K562 (cell line): ENCODE results near the gene MMP21. TPM values are rescaled to one million over a fixed set of nuclear protein-coding genes. Genes with fewer than 3 reads are reported as not detected.

Experiments used
- ATAC-seq: fragments of 200-7000 bp; cut with Tn5 transposase; 3 replicates; pipeline ENCODE4 v1.9.1; 2020; ENCODE audit warnings: moderate library complexity
- BruUV-seq: library from RNA; stranded (reverse); fragments of 400-500 nt; replicated peaks from 2 replicates; lab custom pipeline; 2021; lab: Mats Ljungman, UMichigan
- CTCF ChIA-PET: fragments of 300-600 bp; formaldehyde crosslinking; extraction: SDS; loops from one replicate; lab custom pipeline; 2021; ENCODE audit warnings: low intra/inter-chr PET ratio; lab: Yijun Ruan, JAX
- POLR2A ChIA-PET: fragments of 300-600, 350-650 bp; sonication (Branson Sonifier 250); formaldehyde crosslinking; extraction: SDS; loops from one replicate; lab custom pipeline; 2021; ENCODE audit warnings: antibody characterized with exemption, inconsistent platforms; lab: Yijun Ruan, JAX
- DNase-seq, 4 experiments: peaks; one replicate each; pipeline versions ENCODE4 v3.0.0 to v3.0.0-alpha.2; 2011 to 2018; ENCODE audit warnings: low spot score in 3 of 4, mixed read lengths in 3 of 4; ENCODE audit errors: extremely low read depth in 1 of 4
- FAIRE-seq: peaks from 2 replicates; lab custom pipeline; 2011; peaks lifted over from hg19 to GRCh38; lab: Jason Lieb, UNC
- H2AFZ ChIP-seq: 2 replicates; pipeline ENCODE4 v1.6.0; 2011; ENCODE audit warnings: low read depth, low read length, control low read depth, inconsistent platforms
- H3K27ac ChIP-seq: fragments of 200-600 bp; 3 replicates; pipeline ENCODE4 v1.8.0; 2011; ENCODE audit warnings: low read depth, mild to moderate bottlenecking, control low read depth, inconsistent platforms, low read length, moderate library complexity, mixed read lengths; ENCODE audit errors: extremely low read depth
- H3K27me3 ChIP-seq, 2 experiments: fragments of 300-600 bp in 1 of 2; 2 replicates in 1 of 2; 3 replicates in 1 of 2; pipeline versions ENCODE4 v1.6.0 to v1.8.0; 2011; ENCODE audit warnings: inconsistent platforms in 2 of 2, low read length in 2 of 2, mild to moderate bottlenecking in 1 of 2, mixed read lengths in 1 of 2, moderate library complexity in 1 of 2; ENCODE audit not compliant: control insufficient read depth in 2 of 2, insufficient read depth in 2 of 2
- H3K36me3 ChIP-seq: fragments of 300-600 bp; 3 replicates; pipeline ENCODE4 v1.8.0; 2011; ENCODE audit warnings: mild to moderate bottlenecking, low read length, inconsistent platforms; ENCODE audit not compliant: control insufficient read depth, insufficient read depth
- H3K4me1 ChIP-seq, 2 experiments: fragments of 200-600 bp in 1 of 2; replicated peaks in 1 of 2; 2 replicates in 1 of 2; 3 replicates in 1 of 2; pipeline versions ENCODE4 v1.5.1 to v1.8.0; 2011; ENCODE audit warnings: inconsistent platforms in 2 of 2, low read length in 2 of 2, mild to moderate bottlenecking in 1 of 2, mixed read lengths in 1 of 2, moderate library complexity in 1 of 2; ENCODE audit not compliant: control insufficient read depth in 2 of 2, insufficient read depth in 2 of 2
- H3K4me2 ChIP-seq: 2 replicates; pipeline ENCODE4 v1.6.1; 2011; ENCODE audit warnings: low read length, control low read depth, inconsistent platforms, mixed read lengths; ENCODE audit not compliant: insufficient read depth
- H3K4me3 ChIP-seq: fragments of 200-600 bp; sonication (generic), shearing (Covaris generic); 2 replicates; pipeline ENCODE4 v1.5.1; 2016; ENCODE audit warnings: control low read depth, inconsistent platforms
- H3K79me2 ChIP-seq: fragments of 200-600 bp; 3 replicates; pipeline ENCODE4 v1.8.0; 2011; ENCODE audit warnings: low read length, inconsistent platforms; ENCODE audit not compliant: control insufficient read depth, insufficient read depth
- H3K9ac ChIP-seq, 2 experiments: 2 replicates each; pipeline versions ENCODE4 v1.6.0 to v1.6.1; 2011; ENCODE audit warnings: low read depth in 2 of 2, low read length in 2 of 2, control low read depth in 1 of 2, inconsistent platforms in 1 of 2, mild to moderate bottlenecking in 1 of 2, mixed read lengths in 1 of 2; ENCODE audit not compliant: insufficient read depth in 1 of 2
- H3K9me1 ChIP-seq: one replicate; pipeline ENCODE4 v1.6.0; 2011; ENCODE audit warnings: inconsistent platforms, mild to moderate bottlenecking, low read length, moderate library complexity; ENCODE audit not compliant: control insufficient read depth, insufficient read depth
- H3K9me3 ChIP-seq: replicated peaks from 2 replicates; pipeline ENCODE4 v1.5.1; 2011; ENCODE audit warnings: low read depth, low read length, inconsistent platforms; ENCODE audit not compliant: control insufficient read depth, insufficient read depth
- H4K20me1 ChIP-seq: replicated peaks from 2 replicates; pipeline ENCODE4 v1.6.1; 2011; ENCODE audit warnings: low read length, inconsistent platforms, mixed read lengths; ENCODE audit not compliant: control insufficient read depth, insufficient read depth
- MTA1 ChIP-seq: fragments of 450-650 bp; IDR thresholded peaks from 2 replicates; pipeline ENCODE4 v1.6.1; 2017; ENCODE audit warnings: borderline replicate concordance
- NFIX ChIP-seq: fragments of 250-450 bp; sonication (Bioruptor Pico); IDR thresholded peaks from 2 replicates; pipeline ENCODE4 v1.4.0; 2020; ENCODE audit warnings: low read depth, mild to moderate bottlenecking, moderate library complexity
- POLR2B ChIP-seq: fragments of 450-650 bp; IDR thresholded peaks from 2 replicates; pipeline ENCODE4 v1.6.1; 2018; ENCODE audit warnings: low read depth; ENCODE audit not compliant: partially characterized antibody
- WGBS: fragments of 100-300 bp; shearing (Covaris generic); methylation state at CpG from one replicate; pipeline ENCODE4 v1.1.6; 2016; ENCODE audit warnings: low coverage, mixed read lengths; ENCODE audit not compliant: insufficient coverage; ENCODE audit errors: missing lambda C conversion rate; 5-methylcytosine and 5-hydroxymethylcytosine counted together
- in situ Hi-C: fragments of 300-500 bp; cut with MboI; formaldehyde crosslinking; loops from 4 replicates; pipeline ENCODE4 v1.15.0; 2018; ENCODE audit warnings: inconsistent platforms, mixed read lengths
- intact Hi-C: fragments of 100-400 bp; cut with micrococcal nuclease; formaldehyde crosslinking; loops from 2 replicates; pipeline ENCODE4 v1.14.2; 2022
- polyA plus RNA-seq, 8 experiments: library from polyadenylated mRNA; depleted of rRNA in 4 of 8; stranded (reverse) in 5 of 8; unstranded in 3 of 8; fragments of >200 nt; fragmentation: Nextera tagmentation in 2 of 8; fragmentation: Illumina TruSeq in 1 of 8; extraction: Ambion mirVana in 2 of 8; extraction: Trizol in 1 of 8; gene quantifications; 2 replicates each; pipeline versions ENCODE4 v1.2.1 to v1.2.3, GENCODE V29; 2011 to 2014; ENCODE audit warnings: inconsistent platforms in 1 of 8, missing spikeins in 1 of 8
- total RNA-seq, 7 experiments: library from RNA; depleted of rRNA in 6 of 7; stranded (reverse); fragments of >200 nt in 6 of 7; fragmentation: Illumina TruSeq in 2 of 7; extraction: Trizol in 2 of 7; gene quantifications; 2 replicates each; pipeline versions ENCODE4 v1.2.1 to v1.2.3, GENCODE V29; 2011 to 2021; ENCODE audit warnings: low replicate concordance in 1 of 7
- TF ChIP-seq, protein P1 (sequence below): sonication (generic); IDR thresholded peaks from 2 replicates; pipeline ENCODE4 v1.6.1; 2016

Gene MMP21
- total and polyA plus RNA-seq, 9 of the 15 experiments (the other 6 are each of a cell fraction or from before 2014, with no cell fraction given), result not detected

DNA sequence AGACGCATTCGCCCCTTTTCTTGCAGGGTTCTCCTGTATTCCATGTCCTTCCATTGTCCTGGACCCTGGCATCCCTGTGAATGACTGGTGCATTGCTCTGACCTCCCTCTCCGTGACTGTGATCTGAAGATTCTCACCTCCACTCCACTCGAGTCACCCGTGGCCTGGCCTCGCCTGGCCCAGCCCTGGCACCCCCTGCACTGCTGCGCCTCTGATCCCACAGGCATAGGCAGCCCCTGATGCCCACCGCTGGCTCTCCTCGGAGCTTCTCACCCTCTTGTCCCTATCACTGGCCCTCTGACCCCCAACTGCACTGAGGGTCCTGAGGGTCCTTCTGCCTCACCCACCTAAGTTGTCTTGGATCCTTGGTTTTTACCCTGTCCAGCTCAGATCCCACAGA lies 2.2 kb upstream of the MMP21 start:
- no peak overlapping the region for H3K9ac ChIP-seq
- no peaks in the 10 kb centered on the region for H3K9me3 ChIP-seq
- WGBS, result 37% methylated on average over 5 of the region's 9 CpGs
- H2AFZ ChIP-seq, result no peak overlapping the region
- H3K4me3 ChIP-seq, result no peak overlapping the region
- no peak for TF ChIP-seq MTA1
- BruUV-seq, result no TSS peak
- DNase-seq, result no peak
- no peak for FAIRE-seq
- H4K20me1 ChIP-seq, result no peaks in the 10 kb centered on the region
- no peak overlapping the region for H3K4me2 ChIP-seq
- no peak overlapping the region for H3K27ac ChIP-seq
- no peaks in the 10 kb centered on the region for H3K27me3 ChIP-seq
- no peak for ATAC-seq
- ChIA-PET POLR2A (no interaction called here), CTCF (no interaction called here)
- no peaks in the 10 kb centered on the region for H3K79me2 ChIP-seq
- in situ Hi-C loops (no loop called here), intact Hi-C loops (no loop called here)
- H3K4me1 ChIP-seq, result peaks cover 0 to 9% of the 10 kb centered on the region in 2 experiments; a peak in 2 of 5 replicates
- no peaks in the 10 kb centered on the region for H3K9me1 ChIP-seq
- H3K36me3 ChIP-seq, result no peaks in the 10 kb centered on the region

DNA sequence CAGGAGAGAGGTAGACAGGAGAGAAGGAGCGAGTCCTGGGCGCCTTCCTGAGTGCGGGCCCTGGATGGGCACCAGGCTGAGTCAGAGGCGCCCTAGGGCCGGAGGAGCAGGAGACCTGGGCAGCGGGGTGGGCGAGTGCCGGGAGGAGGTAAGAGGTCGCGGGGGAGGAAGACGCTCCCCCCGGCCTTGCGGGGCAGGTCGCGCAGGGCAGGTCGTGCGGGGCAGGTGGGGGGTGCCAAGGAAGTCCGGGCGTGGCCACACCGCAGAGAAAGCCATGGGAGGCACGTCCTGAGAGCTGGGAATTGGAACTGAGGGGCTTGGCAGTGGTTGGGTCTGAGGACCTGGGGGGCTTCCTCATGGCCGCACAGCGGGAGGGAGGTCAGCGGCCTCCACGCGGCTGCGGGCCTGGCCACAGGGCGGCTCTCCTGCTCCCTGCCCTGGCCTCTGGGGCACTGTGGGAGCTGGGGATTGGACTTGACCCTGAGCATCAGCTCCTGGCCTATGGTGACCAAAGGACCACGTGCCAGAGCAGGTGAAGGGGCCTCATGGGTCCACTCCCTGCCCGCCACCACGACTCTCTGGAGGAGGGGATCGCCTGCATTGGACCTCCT lies 935 bp downstream of the MMP21 start:
- ATAC-seq, result no peak

More for the DNA sequence above, 935 bp downstream of the MMP21 start:
- Histone ChIP-seq H3K79me2 (no peaks in the 10 kb centered on the region), H2AFZ (no peak overlapping the region), H3K4me2 (no peak overlapping the region), H3K9me1 (no peaks in the 10 kb centered on the region), H3K9me3 (no peaks in the 10 kb centered on the region), H3K9ac (no peak overlapping the region), H4K20me1 (no peaks in the 10 kb centered on the region), H3K36me3 (no peaks in the 10 kb centered on the region), H3K27me3 (no peaks in the 10 kb centered on the region), H3K27ac (no peak overlapping the region), H3K4me3 (no peak overlapping the region), H3K4me1 (peaks cover 0 to 13% of the 10 kb centered on the region in 2 experiments; a peak in 2 of 5 replicates)
- TF ChIP-seq POLR2B (no peak), NFIX (CRISPR knock-in tag) (no peak)
- TF ChIP-seq, protein P1, sequence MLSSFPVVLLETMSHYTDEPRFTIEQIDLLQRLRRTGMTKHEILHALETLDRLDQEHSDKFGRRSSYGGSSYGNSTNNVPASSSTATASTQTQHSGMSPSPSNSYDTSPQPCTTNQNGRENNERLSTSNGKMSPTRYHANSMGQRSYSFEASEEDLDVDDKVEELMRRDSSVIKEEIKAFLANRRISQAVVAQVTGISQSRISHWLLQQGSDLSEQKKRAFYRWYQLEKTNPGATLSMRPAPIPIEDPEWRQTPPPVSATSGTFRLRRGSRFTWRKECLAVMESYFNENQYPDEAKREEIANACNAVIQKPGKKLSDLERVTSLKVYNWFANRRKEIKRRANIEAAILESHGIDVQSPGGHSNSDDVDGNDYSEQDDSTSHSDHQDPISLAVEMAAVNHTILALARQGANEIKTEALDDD, result no peak
- CTCF ChIA-PET, result no interaction called here
- no TSS peak for BruUV-seq
- intact Hi-C loops, result no loop called here
- no peak for DNase-seq
- FAIRE-seq, result no peak
- WGBS, result 45% methylated on average over 2 of the region's 32 CpGs
- POLR2A ChIA-PET, result no interaction called here
- in situ Hi-C loops, result no loop called here
